ENCODE data around the gene FBH1.
"Not testable (repeated sequence)": the region's sequence is repeated elsewhere in the genome, so short reads cannot be mapped to it uniquely, and the experiment has no call there.

The FBH1 gene

DNA sequence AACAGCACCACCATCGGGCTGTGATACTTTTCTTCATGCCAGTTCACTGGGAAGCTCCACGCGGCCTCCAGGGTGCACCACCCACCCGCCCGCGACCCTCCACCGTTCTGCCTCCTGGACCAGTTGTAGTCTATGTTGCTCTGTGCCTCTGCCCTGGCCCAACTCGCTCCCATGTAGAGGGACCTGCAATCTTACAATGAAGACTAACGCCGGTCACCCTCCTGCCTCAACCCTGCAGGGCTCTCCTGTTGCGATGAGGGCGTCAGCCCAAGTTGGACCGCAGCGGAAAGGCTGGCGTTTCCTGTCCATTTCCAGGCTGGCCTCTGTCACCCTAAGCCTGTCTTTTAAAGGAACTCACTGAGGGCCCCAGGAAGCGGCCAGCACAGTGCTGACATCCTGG, 52.4 kb downstream of the FBH1 start:
- DNase-seq, result no peak

- no peak for DNase-seq
Measured at GRCh38 chr10:5943536-5943935, 53.5 kb downstream of the FBH1 start.

GRCh38 chr10:5944389-5945189, 54.5 kb downstream of the FBH1 start:
- DNase-seq, result no peak

DNA sequence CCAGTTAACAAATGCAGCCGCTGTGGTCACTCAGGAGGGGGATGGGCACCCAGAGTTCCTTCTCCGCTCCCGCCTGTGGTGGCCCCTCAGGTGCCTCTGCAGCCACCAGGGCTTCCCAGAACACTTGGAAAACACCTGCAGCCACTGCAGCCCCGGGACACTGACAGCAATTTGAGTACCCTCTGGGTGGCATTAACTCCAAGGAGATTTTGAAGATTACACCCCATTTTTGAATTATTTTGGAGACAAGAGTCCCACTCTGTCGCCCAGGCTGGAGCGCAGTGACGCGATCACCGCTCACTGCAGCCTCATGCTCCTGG, 55.1 kb downstream of the FBH1 start:
- DNase-seq, result no peak

- DNase-seq, result no peak
Measured at GRCh38 chr10:5945561-5946418, 55.7 kb downstream of the FBH1 start.

DNA sequence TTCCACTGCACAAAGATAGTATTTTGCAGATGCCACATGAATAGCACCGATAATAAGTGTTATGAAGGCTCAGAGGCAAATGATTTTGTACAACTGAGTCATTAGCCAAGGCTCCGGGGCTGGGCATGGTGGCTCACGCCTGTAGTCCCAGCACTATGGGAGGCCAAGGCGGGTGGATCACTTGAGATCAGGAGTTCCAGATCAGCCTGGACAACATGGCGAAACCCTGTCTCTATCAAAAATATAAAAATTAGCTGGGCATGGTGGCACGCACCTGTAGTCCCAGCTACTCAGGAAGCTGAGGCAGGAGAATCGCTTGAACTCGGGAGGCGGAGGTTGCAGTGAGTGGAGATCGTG, 56.4 kb downstream of the FBH1 start:
- DNase-seq, result not testable (repeated sequence)

DNA sequence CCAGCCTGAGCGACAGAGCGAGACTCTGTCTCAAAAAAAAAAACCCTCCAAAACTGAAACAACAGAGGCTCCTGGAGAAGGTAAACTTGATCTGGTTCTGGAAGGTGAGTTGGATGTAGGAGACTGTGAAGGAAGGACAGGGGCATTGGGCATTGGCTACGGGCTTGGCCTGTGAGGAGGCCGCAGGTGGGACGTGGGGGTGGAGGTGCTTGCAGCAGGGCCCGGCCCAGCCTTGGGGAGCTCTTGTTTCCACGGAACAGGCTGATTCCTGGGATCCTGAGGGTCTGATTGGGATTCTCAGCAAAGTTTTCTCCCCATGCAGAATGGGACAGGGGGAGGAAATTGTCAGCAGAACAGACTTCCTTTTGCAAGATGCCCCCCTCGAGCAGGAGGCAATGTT, 56.7 kb downstream of the FBH1 start:
- no peak for DNase-seq

DNA sequence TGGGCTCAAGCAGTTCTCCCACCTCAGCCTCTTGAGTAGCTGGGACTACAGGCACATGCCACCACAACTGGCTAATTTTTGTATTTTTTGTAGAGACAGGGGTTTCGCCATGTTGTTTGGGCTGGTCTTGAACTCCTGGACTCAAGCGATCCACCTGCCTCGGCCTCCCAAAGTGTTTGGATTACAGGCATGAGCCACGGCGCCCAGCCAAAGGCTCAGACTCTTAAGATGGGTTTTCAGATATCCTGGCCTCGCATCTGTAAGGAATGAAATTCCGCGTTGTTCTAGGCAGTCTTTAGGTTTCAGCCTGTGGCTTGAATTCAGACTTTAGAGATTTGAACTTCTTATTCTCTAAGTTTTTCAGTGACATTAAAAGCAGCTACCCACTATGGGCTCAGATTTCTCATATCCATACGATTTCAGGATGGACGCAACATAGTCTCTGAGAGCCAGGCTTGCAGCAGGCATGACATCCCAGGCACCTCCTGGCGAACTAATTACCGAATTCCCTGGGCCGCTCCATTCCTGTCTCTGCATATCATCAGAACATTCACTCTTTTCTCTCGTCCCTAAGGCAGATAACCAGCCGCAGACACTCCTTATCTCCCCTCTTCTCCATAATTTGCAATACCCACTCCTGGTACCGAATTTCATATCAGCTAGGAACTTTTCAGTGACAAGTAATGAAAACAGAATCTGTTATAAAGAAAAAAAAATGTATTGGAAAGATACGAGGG, 57.6 kb downstream of the FBH1 start:
- DNase-seq, result no peak

DNA sequence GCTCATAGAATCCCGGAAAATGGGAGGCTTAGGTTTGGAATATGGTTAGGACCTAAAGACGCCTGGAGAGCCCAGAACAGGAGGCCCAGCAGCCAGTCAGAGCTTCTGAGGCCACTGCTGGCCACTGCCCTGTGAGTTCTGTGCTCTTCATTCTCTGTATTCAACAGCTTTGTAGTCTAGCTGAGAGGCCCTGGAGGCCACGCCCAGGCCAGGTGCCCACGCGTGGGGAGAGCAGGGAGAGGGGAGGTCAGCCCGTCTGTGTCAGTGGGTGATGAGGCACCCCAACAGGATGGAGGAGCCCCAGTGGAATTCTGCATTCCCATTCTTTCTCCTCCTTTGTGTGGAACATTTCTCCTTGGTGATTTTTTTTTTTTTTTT, 58.2 kb downstream of the FBH1 start:
- DNase-seq, result no peak

DNA sequence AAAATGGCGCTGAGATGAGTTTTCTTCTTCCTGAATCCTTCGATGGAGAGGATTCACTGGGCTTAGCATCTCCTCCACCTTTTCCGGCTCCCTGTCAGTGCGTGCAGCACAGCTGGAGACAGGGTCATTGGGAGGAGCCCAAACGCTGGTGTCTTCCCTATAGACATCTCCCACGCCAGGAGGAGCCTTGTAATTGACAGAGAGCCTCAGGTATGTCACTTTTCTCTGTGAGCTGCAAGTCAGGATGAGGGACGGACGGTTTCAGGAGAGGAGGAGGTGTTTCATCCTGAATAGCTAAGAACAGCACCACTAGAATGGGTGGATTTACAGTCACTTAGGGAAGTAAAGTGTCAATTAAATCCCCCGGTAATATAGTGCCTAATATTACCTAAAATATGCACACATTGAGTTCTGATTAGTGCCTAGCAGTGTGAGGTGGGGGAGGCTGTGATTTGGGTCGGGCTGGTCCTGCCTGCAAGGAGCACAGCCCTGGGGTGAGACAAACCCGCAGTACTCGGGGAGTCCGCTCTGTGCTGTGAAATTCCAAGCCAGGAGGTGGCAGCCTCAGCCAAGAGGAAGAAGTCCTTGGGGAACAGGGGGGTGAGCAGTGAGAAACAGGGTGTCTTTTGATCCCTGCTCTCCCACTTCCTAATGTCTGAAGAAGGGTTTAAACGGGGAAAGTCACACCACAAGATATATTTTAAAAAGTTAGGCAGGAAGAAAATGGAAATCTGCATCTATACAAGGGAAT, 59.1 kb downstream of the FBH1 start:
- DNase-seq, result no peak

GRCh38 chr10:5951167-5951711, 61.2 kb downstream of the FBH1 start:
- DNase-seq, result no peak

- no peak for DNase-seq
Measured at GRCh38 chr10:5951721-5952407, 61.8 kb downstream of the FBH1 start.

- DNase-seq, result no peak
Measured at GRCh38 chr10:5952731-5953385, 62.8 kb downstream of the FBH1 start.

- DNase-seq, result no peak
Measured at GRCh38 chr10:5953676-5954075, 63.6 kb downstream of the FBH1 start.

GRCh38 chr10:5956146-5956936, 66.3 kb downstream of the FBH1 start:
- DNase-seq, result no peak

DNA sequence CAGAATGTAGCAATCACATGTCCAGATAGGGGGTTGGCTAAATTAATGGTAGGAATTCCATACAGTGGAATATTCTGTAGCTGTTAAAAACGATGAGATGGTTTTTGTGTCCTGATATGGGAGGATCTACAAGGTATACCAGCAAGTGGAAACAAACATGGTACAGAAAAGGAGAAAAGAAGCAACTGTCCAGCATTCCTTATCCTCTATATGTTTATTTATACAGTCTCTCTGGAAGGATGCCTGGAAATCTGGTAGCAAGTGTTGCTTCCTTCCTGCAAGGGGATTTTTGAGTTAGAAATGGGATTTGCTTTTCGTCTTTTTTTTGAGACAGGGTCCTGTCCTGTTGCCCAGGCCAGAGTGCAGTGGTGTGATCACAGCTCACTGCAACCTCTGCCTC, 68.0 kb downstream of the FBH1 start:
- DNase-seq, result no peak

DNA sequence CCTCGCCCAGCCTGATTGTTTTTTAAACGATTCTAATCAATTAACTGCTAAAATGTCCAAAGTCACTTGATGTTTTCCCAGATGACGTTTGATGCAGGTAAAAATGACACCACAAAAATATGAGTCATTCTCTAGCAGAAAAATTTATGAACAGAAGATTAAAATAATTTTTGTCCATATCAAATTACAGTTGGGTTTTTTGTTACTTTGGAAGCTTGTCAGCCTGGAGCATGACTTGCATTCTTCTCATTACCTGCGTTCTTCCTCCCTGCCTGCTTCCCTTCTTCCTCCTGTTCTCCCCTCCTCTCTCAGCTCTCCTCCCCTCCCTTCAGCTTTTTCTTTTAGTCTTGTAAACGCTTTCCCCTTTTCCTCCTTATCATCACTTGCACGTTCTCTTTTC, 68.6 kb downstream of the FBH1 start:
- DNase-seq, result no peak

DNA sequence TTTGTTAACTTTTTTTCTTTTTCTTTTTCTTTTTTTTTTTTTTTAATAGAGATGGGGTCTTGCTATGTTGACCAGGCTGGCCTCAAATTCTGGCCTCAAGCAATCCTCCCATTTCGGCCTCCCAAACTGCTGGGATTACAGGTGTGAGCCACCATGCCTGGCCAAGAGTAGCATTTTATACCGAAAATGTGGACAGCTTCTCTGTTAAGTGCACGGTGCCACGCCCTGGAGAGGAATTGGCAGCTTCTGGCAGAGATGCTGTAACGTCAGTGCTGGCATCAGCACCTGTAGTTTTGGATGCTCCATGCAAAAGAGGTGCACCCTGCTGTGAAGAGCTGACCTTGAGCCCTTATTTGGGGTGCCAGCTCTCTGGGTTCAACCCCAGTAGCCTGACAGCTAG, 69.1 kb downstream of the FBH1 start:
- DNase-seq, result no peak

DNA sequence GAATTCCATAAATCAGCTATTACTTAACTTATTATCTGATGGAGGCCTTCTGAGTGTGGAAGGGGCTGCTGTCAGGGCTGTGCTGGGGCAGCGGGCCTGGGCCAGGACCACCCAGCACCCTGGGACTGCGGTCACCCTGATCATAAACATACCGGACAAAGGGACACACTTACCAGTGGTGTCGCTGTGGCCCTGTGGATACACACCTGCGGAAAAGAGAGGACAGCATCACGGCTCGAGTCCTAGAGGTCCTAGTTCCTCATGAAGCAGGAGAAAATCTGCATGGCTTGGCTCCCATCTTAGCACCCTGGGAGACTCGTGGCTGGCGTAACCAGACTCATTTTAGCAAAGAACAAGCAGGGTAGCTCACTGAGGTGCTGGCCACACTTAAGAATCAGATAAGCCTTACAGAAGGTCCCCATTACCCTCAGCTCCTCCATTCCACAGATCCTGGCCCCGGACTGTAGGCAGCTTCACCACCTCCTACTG, 69.6 kb downstream of the FBH1 start:
- DNase-seq, result no peak

Data from activated CD4-positive, CD25-positive, alpha-beta regulatory T cell treated with anti-CD3 and anti-CD28 coated beads, Interleukin-2, amount 50 U/mL, for 72 hours (primary cell).